HEK293 (cell line): ENCODE data around the gene HIF3A.

Source experiments
- CTCF ChIA-PET: fragments of 350-600 bp; formaldehyde crosslinking; extraction: SDS; loops from one replicate; lab custom pipeline; 2021; ENCODE audit warnings: antibody characterized with exemption; lab: Yijun Ruan, JAX
- POLR2A ChIA-PET: fragments of 300-600 bp; formaldehyde crosslinking; extraction: SDS; loops from one replicate; lab custom pipeline; 2020; ENCODE audit warnings: antibody characterized with exemption, inconsistent platforms; lab: Yijun Ruan, JAX
- H3K27ac ChIP-seq: fragments of 200-500 bp; sonication (Bioruptor generic); 2 replicates; pipeline ENCODE4 v1.5.1; 2014; ENCODE audit warnings: low read depth, low read length, control low read depth, inconsistent platforms; ENCODE audit errors: extremely low read depth
- H3K36me3 ChIP-seq, 2 experiments: fragments of 200-500 bp in 1 of 2; sonication (Bioruptor generic) in 1 of 2; 1 replicate in 1 of 2; 2 replicates in 1 of 2; pipeline ENCODE4 v1.5.1; 2014 to 2017; ENCODE audit warnings: inconsistent platforms in 2 of 2, low read length in 2 of 2; ENCODE audit not compliant: control insufficient read depth in 2 of 2, insufficient read depth in 1 of 2
- H3K4me1 ChIP-seq: fragments of 200-500 bp; sonication (Bioruptor generic); 2 replicates; pipeline ENCODE4 v1.5.1; 2014; ENCODE audit warnings: mild to moderate bottlenecking, low read length, inconsistent platforms; ENCODE audit not compliant: control insufficient read depth, insufficient read depth
- H3K4me3 ChIP-seq: 2 replicates; pipeline ENCODE4 v1.5.1; 2011; ENCODE audit warnings: low read depth, mild to moderate bottlenecking, control low read depth, low read length, moderate library complexity
- H3K9me3 ChIP-seq: fragments of 200-500 bp; sonication (Bioruptor generic); 2 replicates; pipeline ENCODE4 v1.5.1; 2014; ENCODE audit warnings: low read depth, low read length, inconsistent platforms; ENCODE audit not compliant: control insufficient read depth, insufficient read depth
- GLI2 ChIP-seq: fragments of 450-650 bp; formaldehyde crosslinking; IDR thresholded peaks from 2 replicates; pipeline ENCODE4; 2017; ENCODE audit warnings: missing biosample characterization, missing genetic modification characterization, low read depth, borderline replicate concordance
- INSM2 ChIP-seq: fragments of 450-650 bp; formaldehyde crosslinking; IDR thresholded peaks from 2 replicates; pipeline ENCODE4 v1.5.1; 2016; ENCODE audit warnings: missing biosample characterization, missing genetic modification characterization
- OSR2 ChIP-seq: fragments of 450-650 bp; formaldehyde crosslinking; IDR thresholded peaks from 2 replicates; pipeline ENCODE4 v1.5.1; 2016; ENCODE audit warnings: missing biosample characterization, missing genetic modification characterization
- PRDM1 ChIP-seq: fragments of 450-650 bp; formaldehyde crosslinking; IDR thresholded peaks from 2 replicates; pipeline ENCODE4; 2016; ENCODE audit warnings: missing biosample characterization, missing genetic modification characterization
- PRDM6 ChIP-seq: fragments of 450-650 bp; formaldehyde crosslinking; IDR thresholded peaks from 2 replicates; pipeline ENCODE4 v1.5.1; 2017; ENCODE audit warnings: missing biosample characterization, missing genetic modification characterization
- WT1 ChIP-seq: fragments of 450-650 bp; formaldehyde crosslinking; IDR thresholded peaks from 2 replicates; pipeline ENCODE4 v1.5.1; 2016; ENCODE audit warnings: missing biosample characterization, missing genetic modification characterization
- ZBTB44 ChIP-seq: fragments of 450-650 bp; IDR thresholded peaks from 2 replicates; pipeline ENCODE4 v1.5.1; 2018; ENCODE audit warnings: missing biosample characterization, mild to moderate bottlenecking, missing genetic modification characterization
- ZNF132 ChIP-seq: fragments of 450-650 bp; formaldehyde crosslinking; IDR thresholded peaks from 2 replicates; pipeline ENCODE4 v1.5.1; 2017; ENCODE audit warnings: missing biosample characterization, missing genetic modification characterization, borderline replicate concordance
- ZNF157 ChIP-seq: fragments of 450-650 bp; formaldehyde crosslinking; IDR thresholded peaks from 2 replicates; pipeline ENCODE4 v1.5.1; 2016; ENCODE audit warnings: missing biosample characterization, missing genetic modification characterization
- ZNF302 ChIP-seq: fragments of 450-650 bp; formaldehyde crosslinking; IDR thresholded peaks from 2 replicates; pipeline ENCODE4 v1.5.1; 2016; ENCODE audit warnings: missing biosample characterization, missing genetic modification characterization, low read depth
- ZNF37A ChIP-seq: fragments of 450-650 bp; IDR thresholded peaks from 2 replicates; pipeline ENCODE4 v1.5.1; 2018; ENCODE audit warnings: missing biosample characterization, missing genetic modification characterization
- ZNF423 ChIP-seq: fragments of 450-650 bp; formaldehyde crosslinking; IDR thresholded peaks from 2 replicates; pipeline ENCODE4 v1.5.1; 2016; ENCODE audit warnings: missing biosample characterization, missing genetic modification characterization
- ZNF501 ChIP-seq: fragments of 450-650 bp; formaldehyde crosslinking; IDR thresholded peaks from 2 replicates; pipeline ENCODE4 v1.5.1; 2016; ENCODE audit warnings: missing biosample characterization, missing genetic modification characterization
- ZNF544 ChIP-seq: fragments of 450-650 bp; formaldehyde crosslinking; IDR thresholded peaks from 2 replicates; pipeline ENCODE4 v1.5.0; 2017; ENCODE audit warnings: missing biosample characterization, missing genetic modification characterization
- ZNF677 ChIP-seq: fragments of 450-650 bp; IDR thresholded peaks from 2 replicates; pipeline ENCODE4 v1.5.0; 2018; ENCODE audit warnings: missing biosample characterization, mild to moderate bottlenecking, missing genetic modification characterization, moderate library complexity
- ZNF707 ChIP-seq: fragments of 450-650 bp; formaldehyde crosslinking; IDR thresholded peaks from 2 replicates; pipeline ENCODE4 v1.5.1; 2016; ENCODE audit warnings: missing biosample characterization, missing genetic modification characterization
- ZNF837 ChIP-seq: fragments of 450-650 bp; formaldehyde crosslinking; IDR thresholded peaks from 2 replicates; pipeline ENCODE4 v1.5.1; 2016; ENCODE audit warnings: missing biosample characterization, missing genetic modification characterization
- ZSCAN30 ChIP-seq: fragments of 450-650 bp; IDR thresholded peaks from 2 replicates; pipeline ENCODE4 v1.5.1; 2018; ENCODE audit warnings: missing biosample characterization, mild to moderate bottlenecking, missing genetic modification characterization, moderate library complexity
- TF ChIP-seq, protein P1 (sequence below): fragments of 450-650 bp; formaldehyde crosslinking; conservative IDR thresholded peaks from 2 replicates; pipeline ENCODE4 v1.5.1; 2016; ENCODE audit warnings: low read depth, missing biosample characterization, missing genetic modification characterization

HIF3A gene

DNA sequence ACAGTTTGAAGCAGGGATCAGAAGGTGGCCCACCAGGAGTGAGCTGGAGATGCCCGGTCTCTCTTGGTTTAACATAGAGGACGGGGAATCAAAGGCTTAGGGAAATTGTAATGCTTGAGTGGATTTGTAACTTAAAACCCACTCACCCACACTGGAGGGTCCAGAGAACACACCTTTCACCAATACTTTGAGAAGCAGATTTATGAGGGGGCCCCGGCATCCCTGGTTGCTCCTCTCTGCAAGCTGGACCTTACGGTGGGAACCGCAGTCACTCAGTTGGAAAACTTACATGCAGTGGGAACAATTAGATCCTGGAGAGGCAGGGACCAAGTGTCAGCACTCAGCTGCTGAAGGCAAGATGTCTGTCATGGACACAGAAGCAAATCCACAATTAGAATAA is 70.6 kb downstream of the HIF3A start:
- TF ChIP-seq, protein P1, sequence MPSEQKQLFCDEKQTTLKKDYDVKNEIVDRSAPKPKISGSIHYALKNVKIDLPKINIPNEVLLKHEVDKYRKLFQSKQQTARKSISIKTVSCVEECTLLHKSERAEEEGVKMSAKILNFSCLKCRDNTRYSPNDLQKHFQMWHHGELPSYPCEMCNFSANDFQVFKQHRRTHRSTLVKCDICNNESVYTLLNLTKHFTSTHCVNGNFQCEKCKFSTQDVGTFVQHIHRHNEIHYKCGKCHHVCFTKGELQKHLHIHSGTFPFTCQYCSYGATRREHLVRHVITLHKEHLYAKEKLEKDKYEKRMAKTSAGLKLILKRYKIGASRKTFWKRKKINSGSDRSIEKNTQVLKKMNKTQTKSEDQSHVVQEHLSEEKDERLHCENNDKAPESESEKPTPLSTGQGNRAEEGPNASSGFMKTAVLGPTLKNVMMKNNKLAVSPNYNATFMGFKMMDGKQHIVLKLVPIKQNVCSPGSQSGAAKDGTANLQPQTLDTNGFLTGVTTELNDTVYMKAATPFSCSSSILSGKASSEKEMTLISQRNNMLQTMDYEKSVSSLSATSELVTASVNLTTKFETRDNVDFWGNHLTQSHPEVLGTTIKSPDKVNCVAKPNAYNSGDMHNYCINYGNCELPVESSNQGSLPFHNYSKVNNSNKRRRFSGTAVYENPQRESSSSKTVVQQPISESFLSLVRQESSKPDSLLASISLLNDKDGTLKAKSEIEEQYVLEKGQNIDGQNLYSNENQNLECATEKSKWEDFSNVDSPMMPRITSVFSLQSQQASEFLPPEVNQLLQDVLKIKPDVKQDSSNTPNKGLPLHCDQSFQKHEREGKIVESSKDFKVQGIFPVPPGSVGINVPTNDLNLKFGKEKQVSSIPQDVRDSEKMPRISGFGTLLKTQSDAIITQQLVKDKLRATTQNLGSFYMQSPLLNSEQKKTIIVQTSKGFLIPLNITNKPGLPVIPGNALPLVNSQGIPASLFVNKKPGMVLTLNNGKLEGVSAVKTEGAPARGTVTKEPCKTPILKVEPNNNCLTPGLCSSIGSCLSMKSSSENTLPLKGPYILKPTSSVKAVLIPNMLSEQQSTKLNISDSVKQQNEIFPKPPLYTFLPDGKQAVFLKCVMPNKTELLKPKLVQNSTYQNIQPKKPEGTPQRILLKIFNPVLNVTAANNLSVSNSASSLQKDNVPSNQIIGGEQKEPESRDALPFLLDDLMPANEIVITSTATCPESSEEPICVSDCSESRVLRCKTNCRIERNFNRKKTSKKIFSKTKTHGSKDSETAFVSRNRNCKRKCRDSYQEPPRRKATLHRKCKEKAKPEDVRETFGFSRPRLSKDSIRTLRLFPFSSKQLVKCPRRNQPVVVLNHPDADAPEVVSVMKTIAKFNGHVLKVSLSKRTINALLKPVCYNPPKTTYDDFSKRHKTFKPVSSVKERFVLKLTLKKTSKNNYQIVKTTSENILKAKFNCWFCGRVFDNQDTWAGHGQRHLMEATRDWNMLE (tag by site-specific recombination) = no peak
- TF ChIP-seq ZNF501 (tag by site-specific recombination) (no peak), ZNF157 (tag by site-specific recombination) (no peak), ZNF677 (no peak), INSM2 (no peak), ZNF837 (tag by site-specific recombination) (no peak), ZNF37A (tag by site-specific recombination) (no peak), ZNF132 (no peak), ZNF707 (no peak), OSR2 (tag by site-specific recombination) (no peak), PRDM1 (tag by site-specific recombination) (no peak), WT1 (tag by site-specific recombination) (no peak), GLI2 (tag by site-specific recombination) (no peak), ZNF423 (tag by site-specific recombination) (no peak), ZNF302 (tag by site-specific recombination) (no peak), ZBTB44 (tag by site-specific recombination) (no peak), ZNF544 (tag by site-specific recombination) (no peak), PRDM6 (tag by site-specific recombination) (no peak), ZSCAN30 (tag by site-specific recombination) (no peak)
- TF ChIP-seq, all 188 proteins: peak for 0
- no peak overlapping the region for H3K4me3 ChIP-seq
- POLR2A ChIA-PET = interaction anchor here (0.6 kb wide), 1 partner anchor 153 kb away, joined by 6 read pairs; no protein-coding TSS in a partner anchor
- CTCF ChIA-PET = interaction anchor here (1.3 to 3.3 kb wide), 4 partner anchors 20 to 339 kb away, joined by 4 to 19 read pairs (median 8); partner anchors contain the start of gene PPP5C
- H3K9me3 ChIP-seq = no peaks in the 10 kb centered on the region
- 0 out of 2 replicates have a peak, but pooled peaks cover 3% of the 10 kb centered on the region for H3K4me1 ChIP-seq
- peaks cover 30 to 65% of the 10 kb centered on the region in 2 experiments for H3K36me3 ChIP-seq
- no peak overlapping the region for H3K27ac ChIP-seq
